Raji (cell line): ENCODE data around the gene OR4E1.

ENCODE experiments used
- POLR2A ChIP-seq: IDR thresholded peaks from 2 replicates; pipeline ENCODE4 v1.6.1; 2011; ENCODE audit warnings: low read depth, low read length, control low read depth; ENCODE audit not compliant: insufficient read depth

OR4E1 gene

GRCh38 chr14:21671371-21671770 lies 2.2 kb downstream of the OR4E1 start:
- no peak for TF ChIP-seq POLR2A

DNA sequence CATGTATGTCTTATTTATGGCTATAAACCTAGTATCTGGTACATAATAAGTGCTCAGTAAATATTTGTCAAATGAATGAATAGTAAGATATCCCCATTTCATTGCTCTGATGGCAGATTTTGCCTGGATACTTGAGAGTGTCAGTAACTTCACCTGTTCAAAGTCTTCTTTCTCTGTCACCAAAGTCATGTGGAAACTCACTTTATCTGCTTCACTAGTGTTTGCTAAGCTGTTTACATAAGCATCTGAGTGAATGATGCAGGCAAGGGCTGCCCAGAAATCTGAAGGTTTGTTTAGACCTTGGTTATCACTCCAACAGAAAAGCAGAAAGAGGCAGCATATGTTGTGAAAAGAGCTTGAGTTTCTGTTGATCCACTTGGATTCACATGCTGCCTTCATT lies 4.3 kb downstream of the OR4E1 start:
- no peak for TF ChIP-seq POLR2A

- TF ChIP-seq POLR2A, result no peak
Measured at GRCh38 chr14:21668377-21668776, 5.2 kb downstream of the OR4E1 start.

- no peak for TF ChIP-seq POLR2A
Measured at GRCh38 chr14:21656980-21657379, 16.6 kb downstream of the OR4E1 start.

DNA sequence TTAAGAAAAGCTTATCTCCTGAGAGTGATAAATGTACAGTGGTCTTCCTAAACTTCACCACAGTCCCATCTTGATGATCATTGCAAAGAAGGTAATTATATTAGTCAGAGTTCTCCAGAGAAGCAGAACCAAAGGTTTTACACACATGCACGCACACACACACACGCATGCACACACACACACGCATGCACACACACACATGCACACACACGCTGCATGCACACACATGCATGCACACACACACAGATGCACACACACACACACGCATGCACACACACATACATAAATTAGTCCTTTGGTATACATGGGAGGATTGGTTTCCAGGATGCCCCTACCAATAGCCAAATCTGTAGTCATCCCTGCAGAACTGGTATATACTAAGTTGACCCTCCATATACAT lies 19.4 kb downstream of the OR4E1 start:
- no peak for TF ChIP-seq POLR2A

DNA sequence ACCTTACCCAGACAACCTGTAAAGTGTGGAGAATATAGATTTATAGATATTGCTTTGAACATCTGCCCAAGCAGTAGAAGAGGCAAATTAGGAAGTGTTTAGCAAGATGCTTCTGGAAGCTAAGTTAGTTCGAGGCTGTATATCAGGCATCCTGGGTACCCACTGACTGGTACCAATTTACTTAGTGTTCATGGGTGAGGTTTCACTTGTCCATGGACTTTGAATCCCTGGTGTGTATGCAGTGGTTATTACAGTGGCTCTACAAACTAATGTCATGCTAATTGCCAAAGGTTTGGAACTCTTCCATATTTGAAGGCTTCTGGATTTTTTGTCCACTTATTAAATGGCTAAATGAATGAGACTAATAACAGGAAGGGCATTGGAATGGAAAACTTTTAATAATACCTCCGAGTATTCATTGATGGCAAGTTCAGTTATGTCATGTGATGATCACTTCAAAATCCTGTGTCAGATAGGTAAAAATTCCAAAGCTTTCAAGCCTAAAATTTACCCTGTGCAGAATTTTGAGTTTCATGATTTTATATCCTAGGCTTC lies 20.2 kb downstream of the OR4E1 start, which contains the start of gene OR4E2:
Gene OR4E2, plus strand, starts transcription at position 505 of the 555 bp plus-strand sequence. CDS start 11,248 bp downstream, outside the sequence.
- no peak for TF ChIP-seq POLR2A

GRCh38 chr14:21652209-21652808 lies 21.3 kb downstream of the OR4E1 start:
- no peak for TF ChIP-seq POLR2A

DNA sequence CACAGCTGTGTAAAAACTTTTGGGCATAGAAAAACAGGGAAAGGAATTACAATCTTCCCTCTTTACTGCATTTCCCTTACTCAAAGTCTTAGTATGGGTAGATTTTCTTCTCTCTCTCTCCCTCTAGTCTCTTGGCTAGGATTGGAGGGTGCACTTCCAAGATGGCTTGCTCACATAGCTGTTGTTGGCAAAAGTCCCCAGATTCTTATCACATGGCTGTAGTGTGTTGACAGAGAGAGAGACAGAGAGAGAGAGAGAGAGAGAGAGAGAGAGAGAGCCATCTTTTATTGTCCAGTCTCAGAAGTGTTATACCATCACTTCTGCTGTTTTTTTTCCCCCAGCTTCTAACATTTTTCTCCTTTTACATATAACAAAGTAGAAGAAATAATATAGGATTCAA lies 26.2 kb downstream of the OR4E1 start:
- TF ChIP-seq POLR2A, result no peak

- no peak for TF ChIP-seq POLR2A
Measured at GRCh38 chr14:21643407-21643806, 30.2 kb downstream of the OR4E1 start.

GRCh38 chr14:21642683-21643082 lies 30.9 kb downstream of the OR4E1 start:
- no peak for TF ChIP-seq POLR2A

GRCh38 chr14:21634840-21635239 lies 38.8 kb downstream of the OR4E1 start, which contains the start of gene OR10G2:
Gene OR10G2, minus strand, starts transcription at chr14:21634940. Its CDS starts 98 bp downstream, at chr14:21634842.
- no peak for TF ChIP-seq POLR2A

DNA sequence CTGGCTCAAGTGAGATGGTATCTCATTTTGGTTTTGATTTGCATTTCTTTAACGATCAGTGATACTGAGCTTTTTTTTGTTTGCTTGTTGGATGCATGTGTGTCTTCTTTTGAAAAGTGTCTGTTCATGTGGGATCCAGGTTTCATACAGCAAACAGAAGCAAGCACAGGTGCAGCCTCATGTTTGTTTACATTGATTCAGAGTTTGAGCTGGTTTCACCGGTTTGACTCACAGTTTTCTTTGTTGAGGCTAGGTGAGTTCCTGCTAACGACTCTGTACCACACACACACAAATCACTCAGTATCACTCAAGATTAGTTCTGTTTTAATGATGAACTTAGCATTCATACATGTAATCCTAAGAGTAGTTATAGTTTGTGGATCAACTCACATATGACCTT lies 42.5 kb downstream of the OR4E1 start:
- TF ChIP-seq POLR2A, result no peak

- no peak for TF ChIP-seq POLR2A
Measured at GRCh38 chr14:21626491-21627230, 47.0 kb downstream of the OR4E1 start.
